ENCODE data around the gene REEP6.
"Not testable (repeated sequence)": the region's sequence is repeated elsewhere in the genome, so short reads cannot be mapped to it uniquely, and the experiment has no call there.

Gene REEP6

DNA sequence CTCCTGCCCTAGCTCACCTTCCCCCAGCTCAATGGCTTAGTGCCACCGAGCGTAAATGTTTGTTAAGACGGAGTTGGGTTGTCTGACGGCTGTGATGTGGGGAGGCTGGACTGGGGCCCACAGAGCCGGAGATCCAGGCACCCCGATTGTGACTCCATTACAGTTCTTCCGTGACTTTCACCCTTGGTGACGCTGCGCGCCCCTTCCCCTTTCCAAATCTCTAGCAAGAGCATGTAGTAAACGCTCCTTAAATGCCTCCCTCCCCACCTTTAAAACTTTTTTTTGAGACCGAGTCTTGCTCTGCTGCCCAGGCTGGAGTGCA, 829 bp downstream of the REEP6 start:
- no peak for DNase-seq

DNA sequence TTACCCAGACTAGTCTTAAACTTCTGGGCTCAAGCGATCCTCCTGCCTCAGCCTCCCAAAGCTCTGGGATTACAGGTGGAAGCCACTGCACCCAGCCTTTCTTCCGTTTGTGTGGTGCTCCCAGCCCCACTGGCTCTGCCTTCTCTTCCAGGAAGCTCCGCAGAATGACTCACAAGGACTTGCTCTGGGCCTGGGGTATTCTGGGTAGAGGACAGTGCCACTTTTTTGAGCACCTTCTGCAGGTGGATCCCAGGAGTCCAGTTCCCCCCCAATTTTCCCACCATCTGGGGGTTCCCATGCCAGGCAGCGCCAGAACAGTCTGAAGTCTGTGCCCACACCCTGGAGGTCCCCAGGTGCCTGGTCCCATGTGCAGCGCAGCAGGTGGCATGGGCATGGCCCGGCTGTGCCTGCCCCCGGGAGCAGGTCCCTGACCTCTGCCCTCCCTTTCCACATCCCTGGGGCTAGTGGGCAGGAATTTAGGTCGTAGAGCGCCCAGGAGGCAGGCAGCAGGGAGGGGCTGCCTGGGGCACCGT, 1.6 kb downstream of the REEP6 start:
- DNase-seq: no peak

DNA sequence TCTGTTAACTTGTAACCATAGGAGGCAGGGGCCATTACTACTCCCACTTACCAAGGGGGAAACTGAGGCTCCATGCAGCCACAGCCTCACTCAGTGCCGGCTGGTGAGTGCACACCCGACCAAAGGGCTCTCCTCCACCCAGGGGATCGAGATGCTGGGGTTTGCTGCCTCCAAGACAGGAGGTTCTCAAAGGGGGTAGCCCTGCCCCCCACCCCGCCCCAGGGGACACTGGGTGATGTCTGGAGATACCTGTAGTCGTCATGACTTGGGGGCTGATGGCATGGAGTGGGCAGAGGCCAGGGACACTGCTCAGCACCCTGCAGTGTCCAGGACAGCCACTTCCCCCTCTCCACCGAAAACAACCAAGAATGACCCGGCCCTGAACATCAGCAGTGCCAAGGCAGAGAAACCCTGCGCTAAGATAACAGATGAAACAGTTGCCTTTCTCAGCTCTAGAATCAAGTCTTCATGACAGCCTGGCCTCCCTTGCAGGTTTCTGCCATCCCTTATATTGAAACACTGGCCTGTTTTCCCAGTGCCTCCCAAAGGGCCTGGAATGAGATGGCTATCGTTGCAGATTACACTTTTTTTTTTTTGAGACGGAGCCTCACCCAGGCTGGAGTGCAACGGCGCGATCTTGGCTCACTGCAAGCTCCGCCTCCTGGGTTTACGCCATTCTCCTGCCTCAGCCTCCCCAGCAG, 3.3 kb downstream of the REEP6 start:
- no peak for DNase-seq

DNA sequence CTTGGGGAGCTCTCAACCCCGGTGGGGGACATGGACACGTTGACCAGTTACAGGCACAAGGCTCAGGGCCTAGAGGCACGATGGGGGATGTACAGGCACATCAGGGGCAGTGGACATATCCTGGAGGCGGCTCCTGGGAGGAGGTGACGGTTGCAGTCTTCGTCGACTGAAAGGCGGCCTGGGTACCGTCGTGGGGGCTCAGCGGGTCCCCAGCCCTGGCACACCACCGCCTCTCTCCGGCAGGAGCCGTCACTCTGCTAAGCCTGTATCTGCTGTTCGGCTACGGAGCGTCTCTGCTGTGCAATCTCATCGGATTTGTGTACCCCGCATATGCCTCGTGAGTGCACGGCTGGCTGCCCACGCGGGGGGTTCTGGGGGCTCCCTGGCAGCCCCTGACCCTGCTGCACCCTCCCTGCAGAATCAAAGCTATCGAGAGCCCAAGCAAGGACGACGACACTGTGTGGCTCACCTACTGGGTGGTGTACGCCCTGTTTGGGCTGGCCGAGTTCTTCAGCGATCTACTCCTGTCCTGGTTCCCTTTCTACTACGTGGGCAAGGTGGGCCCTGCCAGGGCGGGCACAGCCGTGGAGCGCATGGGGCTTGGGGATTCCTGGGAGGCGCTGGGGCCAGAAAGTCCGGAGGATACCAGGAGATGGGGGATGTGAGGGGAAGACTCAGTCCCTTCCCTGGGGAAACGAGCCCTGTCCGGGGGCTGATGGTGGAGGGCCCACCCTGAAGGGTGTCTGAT, 4.2 kb downstream of the REEP6 start:
- DNase-seq: no peak

DNA sequence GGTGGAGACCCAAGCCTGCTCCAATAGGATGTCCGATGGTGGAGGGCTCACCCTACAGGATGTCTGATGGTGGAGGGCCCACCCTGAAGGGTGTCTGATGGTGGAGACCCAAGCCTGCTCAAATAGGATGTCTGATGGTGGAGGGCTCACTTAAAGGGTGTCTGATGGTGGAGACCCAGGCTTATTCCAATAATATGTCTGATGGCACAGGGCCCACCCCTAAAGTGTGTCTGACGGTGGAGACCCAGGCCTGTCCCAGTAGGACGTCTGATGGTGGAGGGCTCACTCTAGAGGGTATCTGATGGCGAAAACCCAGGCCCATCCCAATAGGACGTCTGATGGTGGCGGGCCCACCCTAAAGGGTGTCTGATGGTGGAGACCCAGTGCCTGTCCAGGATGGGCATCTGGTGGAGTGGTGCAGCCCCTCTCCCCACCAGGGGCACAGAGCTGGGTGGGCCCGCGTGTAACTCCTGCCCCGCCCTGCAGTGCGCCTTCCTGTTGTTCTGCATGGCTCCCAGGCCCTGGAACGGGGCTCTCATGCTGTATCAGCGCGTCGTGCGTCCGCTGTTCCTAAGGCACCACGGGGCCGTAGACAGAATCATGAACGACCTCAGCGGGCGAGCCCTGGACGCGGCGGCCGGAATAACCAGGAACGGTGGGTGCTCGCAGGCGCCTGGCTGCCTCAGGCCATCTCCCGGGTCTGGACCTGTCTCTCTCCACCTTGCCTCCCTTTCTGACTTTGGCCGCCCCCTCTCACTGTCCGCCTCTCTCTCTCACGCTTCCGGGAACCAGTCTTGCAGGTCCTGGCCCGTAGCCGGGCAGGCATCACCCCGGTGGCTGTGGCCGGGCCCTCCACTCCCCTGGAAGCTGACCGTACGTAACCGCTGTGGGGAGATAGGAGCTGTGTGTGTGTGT, 5.1 kb downstream of the REEP6 start:
- no peak for DNase-seq

DNA sequence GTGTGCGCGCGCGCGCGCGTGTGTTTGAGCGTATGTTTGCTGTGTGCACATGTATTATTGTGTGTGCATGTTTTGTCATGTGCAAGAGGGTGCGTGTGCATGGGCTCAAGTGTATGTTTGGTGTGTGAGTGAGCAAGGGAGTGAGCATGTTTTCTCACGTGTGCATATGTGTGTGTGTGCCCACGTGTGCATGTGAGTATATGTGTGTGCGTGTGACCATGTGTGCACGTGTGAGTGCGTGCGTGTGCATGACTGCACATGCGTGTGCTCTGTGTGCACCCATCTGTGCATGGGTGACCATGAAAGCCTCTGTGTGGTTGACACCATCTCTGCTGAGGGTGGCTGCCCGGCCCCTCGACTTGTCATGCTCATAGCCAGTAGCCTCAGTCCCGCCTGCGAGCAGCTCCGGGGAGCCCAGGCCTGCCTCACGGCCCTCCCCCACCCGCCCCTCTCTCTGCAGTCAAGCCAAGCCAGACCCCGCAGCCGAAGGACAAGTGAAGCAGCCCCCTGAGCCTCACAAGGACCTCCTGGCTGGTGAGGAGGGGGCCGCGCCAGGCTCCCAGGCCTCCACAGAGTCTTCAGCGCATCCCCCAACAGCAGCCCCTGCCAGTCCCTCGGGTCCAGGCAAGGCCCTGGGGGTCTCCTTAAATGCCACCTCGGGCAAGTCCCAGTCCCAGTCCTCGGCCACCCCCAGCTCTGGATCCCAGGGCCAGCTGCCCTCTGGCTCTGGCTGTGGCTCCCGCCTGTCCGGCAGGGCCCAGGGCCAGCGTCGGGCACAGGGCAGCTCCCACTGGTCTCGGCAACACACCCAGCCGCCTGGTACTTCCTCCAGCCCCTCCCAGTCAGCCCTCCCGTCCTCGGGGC, 6.0 kb downstream of the REEP6 start:
- DNase-seq: no peak

DNA sequence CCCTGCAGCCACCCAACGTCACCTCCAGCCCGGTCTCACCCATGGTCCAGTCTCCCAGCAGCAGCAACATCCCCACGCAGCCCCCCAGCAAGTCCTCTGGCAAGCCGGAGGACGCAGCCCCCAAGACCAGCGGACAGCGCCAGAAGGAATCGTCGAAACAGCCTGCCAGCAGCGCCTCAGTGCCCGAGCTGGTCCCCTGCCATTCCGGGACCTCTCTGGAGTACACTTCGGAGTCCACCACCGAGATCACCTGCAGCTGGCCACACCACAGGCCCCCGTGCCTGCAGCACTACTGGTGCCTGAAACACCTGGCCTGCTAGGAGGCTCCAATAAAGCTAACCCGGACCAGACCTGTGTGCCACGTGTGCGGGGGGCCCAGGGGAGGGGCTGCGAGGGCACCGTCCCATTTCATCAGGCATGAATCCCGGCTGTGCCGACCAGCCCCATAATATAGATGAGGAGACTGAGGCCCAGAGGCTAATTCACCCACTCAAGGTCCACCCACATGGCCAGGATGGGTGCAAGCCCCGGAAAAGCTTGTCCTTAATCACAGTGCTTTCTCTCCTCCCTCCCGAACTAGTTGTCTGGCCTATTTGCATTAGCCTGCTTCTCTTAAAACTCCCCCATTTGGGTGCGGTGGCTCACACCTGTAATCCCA, 6.7 kb downstream of the REEP6 start:
- DNase-seq: no peak

DNA sequence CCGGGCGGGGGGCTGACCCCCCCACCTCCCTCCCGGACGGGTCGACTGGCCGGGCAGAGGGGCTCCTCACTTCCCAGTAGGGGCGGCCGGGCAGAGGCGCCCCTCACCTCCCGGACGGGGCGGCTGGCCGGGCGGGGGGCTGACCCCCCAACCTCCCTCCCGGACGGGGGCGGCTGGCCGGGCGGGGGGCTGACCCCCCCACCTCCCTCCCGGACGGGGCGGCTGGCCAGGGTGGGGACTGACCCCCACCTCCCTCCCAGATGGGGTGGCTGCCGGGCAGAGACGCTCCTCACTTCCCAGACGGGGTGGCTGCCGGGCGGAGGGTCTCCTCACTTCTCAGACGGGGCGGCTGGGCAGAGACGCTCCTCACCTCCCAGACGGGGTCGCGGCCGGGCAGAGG, 8.2 kb downstream of the REEP6 start:
- not testable (repeated sequence) for DNase-seq

DNA sequence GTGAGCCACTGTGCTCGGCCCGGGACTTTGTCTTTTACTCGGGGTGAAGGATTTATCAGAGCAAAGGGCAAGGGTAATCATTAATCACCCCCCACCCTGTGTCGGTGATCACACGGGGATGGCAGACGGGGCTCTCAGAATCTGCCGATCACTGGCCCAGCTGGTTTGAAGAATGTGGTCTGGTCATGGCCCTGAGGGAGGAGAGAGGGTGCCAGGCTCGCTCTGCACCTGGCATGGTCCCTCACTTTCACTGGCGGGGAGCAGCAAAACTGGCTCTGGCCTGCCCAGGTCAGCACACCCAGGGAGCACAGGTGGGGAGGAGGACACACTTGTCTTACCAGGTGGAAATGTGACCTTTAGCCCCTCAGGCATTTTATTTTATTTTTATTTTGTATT, 10.2 kb downstream of the REEP6 start:
- DNase-seq: no peak

DNA sequence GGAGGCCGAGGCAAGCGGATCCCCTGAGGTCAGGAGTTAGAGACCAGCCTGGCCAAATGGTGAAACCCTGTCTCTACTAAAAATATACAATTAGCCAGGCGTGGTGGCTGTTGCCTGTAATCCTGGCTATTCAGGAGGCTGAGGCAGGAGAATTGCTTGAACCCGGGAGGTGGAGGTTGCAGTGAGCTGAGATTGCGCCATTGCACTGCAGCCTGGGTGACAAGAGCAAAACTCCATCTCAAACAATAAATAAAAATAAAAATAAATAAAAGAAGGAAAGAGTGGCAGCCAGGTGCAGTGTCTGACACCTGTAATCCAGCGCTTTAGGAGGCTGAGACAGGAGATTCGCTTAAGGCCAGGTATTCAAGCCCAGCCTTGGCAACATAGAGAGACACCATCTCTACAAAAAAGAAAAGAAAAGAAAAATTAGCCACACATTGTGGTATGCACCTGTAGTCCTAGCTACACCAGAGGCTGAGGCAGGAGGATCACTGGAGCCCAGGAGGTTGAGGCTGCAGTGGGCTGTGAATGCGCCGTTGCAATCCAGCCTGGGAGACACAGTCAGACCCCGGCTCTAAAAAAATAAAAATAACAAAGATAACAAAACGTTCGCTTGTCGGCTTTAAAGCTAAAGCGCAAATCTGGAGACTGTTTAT, 11.6 kb downstream of the REEP6 start:
- DNase-seq: no peak

DNA sequence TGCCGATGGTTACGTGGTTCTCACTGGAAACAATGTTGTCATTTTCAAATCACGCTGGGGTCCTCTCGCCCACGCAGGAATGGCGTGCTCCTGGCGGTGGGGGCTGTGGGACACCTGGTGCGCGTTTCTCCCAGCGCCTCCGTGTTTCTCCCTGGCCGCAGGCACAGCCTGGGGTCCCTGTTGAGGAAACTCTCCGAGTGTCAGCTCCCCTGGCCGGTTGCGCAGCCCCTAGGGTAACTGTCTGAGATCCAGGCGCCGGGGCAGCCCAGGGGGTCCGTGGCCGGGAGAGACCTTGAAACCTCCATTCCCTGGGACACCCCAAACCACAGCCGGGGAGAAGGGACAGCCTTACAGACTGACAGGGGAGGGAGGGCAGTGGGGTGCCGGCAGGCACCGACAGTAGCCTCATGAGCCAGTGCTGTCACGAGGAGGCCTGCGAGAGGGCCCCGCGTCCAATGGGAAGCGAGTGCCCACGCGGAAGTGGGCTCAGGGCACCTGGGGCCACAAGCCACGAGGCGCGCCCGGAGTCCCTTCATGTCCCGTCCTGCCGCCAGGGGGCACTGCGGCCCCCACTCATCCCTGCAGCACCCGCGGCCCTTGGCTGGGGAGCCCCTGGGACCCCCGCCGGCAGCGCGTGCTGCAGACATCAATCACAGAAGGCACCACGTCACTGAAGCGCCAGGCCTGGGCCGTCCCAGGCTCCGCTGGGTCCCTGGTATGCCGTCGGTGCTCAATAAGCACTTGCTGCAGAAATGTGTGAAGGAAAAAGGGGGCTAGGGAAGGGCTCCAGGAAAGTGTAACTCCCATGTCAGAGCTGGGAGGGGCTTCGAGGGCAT, 12.3 kb downstream of the REEP6 start:
- peak; percentile 58 to 69 for DNase-seq

DNA sequence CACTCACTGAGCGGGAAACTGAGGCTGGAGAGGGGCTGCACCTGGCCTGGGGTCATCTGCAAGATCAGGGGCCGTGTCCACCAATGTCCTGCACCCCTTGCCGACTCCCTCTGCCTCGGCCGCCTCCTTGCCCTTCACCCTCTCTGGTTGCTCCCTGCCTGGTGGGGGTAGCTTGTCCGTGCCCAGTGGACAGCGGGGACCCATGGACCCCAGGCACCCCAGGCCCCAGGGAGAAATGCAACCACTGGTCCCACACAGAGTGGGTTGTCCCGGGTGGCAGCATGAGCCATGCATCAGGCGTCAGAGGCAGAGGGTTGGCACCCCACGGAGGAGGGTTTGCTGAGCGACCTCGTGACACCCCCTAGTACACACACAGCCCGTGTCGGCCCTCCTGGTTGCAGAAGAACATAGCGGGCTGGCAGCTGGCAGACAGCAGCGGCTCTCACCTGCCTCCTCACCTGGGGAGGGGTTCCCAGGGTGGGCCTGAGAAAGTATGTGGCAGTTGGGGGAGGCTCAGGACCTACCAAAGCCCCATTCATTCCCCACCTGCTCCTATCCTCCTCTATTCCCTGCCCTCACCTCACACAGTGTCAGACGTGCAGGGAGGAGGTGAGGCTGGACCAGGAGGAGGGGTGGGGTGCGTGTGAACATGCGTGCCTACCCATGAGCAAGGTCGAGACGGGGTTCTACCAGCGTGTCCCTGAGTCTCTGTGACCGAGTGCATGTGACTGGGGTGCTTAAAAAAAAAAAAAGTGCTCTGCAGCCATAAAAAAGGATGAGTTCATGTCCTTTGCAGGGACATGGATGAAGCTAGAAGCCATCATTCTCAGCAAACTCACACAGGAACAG, 13.2 kb downstream of the REEP6 start:
- DNase-seq: no peak

DNA sequence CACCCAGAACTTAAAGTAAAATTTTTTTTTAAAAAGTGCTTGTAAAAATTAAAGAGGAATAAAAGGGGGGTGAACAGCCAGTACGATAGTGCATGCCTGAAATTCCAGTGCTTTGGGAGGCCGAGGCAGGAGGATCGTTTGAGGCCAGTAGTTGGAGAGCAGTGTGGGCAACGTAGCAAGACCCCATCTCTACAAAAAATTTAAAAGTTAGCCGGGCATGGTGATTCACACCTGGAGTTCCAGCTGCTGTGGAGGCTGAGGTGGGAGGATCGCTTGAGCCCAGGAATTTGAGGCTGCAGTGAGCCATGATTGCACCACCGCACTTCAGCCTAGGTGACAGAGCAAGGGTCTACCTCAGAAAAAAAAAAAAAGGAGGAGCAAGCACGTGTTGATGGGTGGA, 14.0 kb downstream of the REEP6 start:
- DNase-seq: no peak

DNA sequence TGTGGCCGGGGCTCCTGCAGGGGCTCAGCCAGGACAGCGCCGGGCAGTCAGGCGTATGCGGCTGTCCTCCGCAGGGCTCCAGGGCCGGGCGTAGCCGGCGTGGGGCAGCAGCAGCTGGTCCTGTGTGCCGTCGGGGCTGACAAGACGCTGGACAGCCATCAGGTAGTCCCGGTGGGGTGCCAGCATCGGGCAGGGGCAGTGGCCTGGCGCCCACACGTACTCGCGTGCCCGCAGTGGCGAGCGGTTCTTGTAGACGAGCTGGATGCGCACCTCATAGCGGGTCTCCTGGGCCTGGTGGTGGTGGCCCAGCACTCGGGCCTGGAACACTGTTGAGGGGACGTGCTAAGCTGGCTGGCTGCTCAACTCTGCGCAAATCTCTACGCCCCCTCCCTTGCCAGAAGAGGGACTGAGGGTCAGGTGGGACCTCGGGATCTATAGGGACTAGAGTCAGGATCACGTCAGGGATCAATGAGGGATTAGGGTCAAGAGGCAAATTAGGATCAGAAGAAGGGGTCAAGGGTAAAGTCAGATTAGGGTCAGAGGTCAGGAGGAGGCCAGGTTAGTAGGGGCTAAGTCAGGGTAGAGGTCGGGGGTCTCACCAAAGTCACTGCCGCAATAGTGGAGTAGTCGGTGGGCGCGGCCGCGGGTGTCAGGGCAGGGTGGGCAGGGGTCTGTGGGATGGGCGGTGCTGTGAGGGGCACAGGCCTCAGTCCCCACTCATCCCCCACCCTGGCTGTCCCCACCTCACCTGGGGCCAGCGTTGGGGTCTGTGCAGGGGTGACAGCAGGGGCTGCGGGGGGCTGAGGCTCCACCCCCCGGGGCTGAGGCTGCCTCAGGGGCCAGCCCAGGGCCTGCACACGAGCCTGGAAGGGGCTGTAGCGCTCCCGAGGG, 15.3 kb downstream of the REEP6 start:
- no peak for DNase-seq

DNA sequence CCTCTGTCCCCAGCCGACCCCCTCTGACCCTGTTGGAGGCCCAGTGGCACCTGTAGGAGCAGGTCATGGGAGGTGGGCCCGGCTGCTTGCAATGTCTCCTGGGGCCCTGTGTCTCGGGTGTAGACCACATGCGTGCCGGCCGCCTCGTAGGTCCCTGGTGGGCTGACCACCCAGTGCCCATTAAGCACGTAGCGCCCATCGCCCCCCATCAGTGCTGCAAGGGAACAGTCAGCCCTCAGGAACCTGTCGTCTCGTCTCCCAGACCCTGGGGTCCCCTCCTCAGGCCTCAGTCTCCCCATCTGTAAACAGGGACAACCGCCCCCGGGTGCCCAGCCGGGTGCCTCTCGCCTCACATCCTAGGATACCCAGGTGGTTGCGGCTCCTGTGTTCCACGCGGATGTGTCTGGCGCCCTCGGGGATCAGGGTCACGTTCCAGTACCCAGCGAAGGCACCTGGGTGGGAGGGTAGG, 16.2 kb downstream of the REEP6 start:
- DNase-seq: no peak

DNA sequence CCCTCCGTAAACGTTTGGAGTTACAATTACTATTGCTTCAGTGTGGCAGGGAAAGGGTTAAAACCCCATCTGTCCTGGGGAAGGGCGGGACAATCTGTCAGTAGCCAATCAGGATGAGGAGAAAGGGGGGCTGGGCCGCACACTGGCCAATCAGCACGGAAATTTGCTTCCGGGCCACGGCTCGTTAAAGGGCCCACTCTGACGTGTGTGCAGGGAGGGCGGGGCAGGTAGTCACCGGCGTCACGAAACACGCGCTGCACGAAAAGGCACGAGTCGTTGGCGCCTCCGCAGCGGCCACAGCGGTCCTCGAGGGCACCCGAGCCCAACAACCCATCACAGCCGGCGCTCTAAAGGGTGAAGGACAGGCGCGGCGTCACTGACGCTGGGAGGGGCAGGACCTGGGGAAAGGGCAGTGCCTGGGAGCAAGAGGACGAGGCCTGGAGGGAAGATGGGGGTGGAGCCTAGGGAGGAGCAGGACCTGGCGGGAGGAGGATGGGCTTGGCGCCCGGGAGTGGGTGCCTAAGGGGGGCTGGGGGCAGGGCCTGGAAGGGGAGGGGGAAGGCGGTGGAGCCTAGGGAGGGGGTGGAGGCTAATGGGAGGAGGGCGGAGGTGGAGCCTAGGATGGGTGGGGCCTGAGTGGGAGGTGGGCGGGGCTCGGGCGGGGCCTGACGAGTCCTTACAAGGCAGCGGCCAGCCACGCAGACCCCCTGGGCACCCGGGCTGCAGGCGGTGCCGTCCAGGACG, 17.0 kb downstream of the REEP6 start:
- peak; percentile 85 to 93 for DNase-seq

DNA sequence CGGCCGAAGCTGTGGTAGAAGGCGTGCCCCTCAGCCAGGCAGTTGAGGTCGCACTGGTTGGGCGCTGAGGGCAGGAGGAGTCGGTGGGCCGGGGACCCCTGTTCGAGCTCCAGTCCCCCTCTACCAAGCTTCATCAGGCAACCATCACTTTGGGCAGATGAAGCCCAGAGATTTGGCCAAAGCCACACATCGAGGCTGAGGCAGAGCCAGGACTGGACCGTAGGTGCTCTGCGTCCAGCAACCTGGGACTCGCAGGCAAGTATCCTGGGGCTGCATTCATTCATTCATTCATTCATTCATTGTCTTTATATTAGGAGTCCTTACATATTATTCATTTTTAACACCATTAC, 17.5 kb downstream of the REEP6 start:
- no peak for DNase-seq

Measured in stimulated activated CD4-positive, alpha-beta T cell treated with anti-CD3 and anti-CD28 coated beads, Interleukin-4, amount 100 ng/mL, for 4 hours (primary cell).